Measurements from ENCODE around the gene MAZ.

MAZ gene

DNA sequence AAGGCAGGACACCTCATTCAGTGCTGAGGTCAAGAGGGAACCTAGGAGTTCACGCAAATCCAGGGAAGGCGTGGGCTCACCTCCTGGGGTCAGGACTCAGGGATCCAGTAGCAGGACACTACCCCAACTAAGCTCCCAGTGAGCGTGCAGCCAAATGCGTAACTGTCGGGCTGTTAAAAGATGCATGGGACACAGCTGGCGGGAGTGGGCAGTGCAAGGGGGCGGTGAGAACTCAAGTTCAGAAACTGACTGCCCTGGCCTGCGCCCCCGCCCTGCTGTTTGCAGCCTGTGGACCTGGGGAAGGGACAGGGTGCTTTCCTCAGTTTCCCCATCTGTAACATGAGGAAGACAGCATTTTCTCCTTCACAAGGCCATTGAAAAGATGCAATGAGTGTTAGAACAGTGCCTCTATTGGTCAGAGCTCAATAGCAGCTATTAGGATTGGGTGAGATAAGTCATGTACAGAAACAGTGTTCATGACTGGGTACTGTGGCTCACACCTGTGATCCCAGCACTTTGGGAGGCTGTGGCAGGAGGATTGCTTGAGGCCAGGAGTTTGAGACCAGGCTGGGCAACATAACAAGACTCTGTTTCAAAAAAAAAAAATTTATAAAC, 36.5 kb downstream of the MAZ start:
- TF ChIP-seq GATA2 (IDR thresholded peaks at IDR 0.05; ENCODE audit: low read depth, low read length) (no peak), GATA3 (IDR thresholded peaks at IDR 0.05; ENCODE audit: low read depth, low read length) (no peak)

- TF ChIP-seq GATA3 (IDR thresholded peaks at IDR 0.05; ENCODE audit: low read depth, low read length) (no peak), GATA2 (IDR thresholded peaks at IDR 0.05; ENCODE audit: low read depth, low read length) (no peak)
Measured at GRCh38 chr16:29843931-29844330, 37.6 kb downstream of the MAZ start.

DNA sequence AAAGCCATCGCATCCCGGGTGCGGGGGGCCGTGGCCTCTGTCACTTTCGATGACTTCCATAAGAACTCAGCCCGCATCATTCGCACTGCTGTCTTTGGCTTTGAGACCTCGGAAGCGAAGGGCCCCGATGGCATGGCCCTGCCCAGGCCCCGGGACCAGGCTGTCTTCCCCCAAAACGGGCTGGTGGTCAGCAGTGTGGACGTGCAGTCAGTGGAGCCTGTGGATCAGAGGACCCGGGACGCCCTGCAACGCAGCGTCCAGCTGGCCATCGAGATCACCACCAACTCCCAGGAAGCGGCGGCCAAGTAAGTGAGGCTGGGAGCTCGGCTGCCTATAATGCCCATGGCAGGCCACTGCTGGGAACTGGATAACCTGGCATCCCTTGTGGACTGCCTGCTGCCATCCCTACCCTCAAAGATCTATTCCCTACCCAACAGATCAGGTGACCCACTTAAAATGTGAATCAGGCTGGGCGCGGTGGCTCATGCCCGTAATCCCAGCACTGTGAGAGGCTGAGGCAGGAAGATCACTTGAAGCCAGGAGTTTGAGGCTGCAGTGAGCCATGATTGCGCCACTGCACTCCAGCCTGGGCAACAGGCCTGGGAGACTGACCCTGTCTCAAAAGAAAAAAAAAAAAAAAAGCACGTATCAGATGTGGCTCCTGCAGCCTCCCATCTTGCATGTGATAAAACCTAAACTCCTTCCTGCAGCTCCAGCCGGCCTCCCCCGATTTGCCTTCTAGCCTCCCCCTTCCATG, 38.4 kb downstream of the MAZ start:
- TF ChIP-seq GATA3 (IDR thresholded peaks at IDR 0.05; ENCODE audit: low read depth, low read length) (no peak), GATA2 (IDR thresholded peaks at IDR 0.05; ENCODE audit: low read depth, low read length) (no peak)

DNA sequence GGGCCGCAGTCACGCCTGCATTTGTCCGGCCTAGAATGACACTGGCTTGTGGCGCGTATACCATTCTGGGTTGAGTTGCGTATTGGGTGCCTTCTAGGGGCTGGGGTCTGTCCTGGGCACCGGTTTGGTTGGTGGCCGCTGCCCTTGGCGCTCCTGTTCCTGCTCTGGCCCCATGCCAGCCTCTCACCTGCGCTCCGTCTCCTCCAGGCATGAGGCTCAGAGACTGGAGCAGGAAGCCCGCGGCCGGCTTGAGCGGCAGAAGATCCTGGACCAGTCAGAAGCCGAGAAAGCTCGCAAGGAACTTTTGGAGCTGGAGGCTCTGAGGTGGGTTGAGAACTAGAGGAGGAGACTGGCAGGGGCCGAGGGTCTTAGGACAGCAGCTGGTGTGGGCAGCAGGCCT, 39.3 kb downstream of the MAZ start:
- TF ChIP-seq GATA3 (IDR thresholded peaks at IDR 0.05; ENCODE audit: low read depth, low read length), result no peak
- no peak for TF ChIP-seq GATA2 (IDR thresholded peaks at IDR 0.05; ENCODE audit: low read depth, low read length)

DNA sequence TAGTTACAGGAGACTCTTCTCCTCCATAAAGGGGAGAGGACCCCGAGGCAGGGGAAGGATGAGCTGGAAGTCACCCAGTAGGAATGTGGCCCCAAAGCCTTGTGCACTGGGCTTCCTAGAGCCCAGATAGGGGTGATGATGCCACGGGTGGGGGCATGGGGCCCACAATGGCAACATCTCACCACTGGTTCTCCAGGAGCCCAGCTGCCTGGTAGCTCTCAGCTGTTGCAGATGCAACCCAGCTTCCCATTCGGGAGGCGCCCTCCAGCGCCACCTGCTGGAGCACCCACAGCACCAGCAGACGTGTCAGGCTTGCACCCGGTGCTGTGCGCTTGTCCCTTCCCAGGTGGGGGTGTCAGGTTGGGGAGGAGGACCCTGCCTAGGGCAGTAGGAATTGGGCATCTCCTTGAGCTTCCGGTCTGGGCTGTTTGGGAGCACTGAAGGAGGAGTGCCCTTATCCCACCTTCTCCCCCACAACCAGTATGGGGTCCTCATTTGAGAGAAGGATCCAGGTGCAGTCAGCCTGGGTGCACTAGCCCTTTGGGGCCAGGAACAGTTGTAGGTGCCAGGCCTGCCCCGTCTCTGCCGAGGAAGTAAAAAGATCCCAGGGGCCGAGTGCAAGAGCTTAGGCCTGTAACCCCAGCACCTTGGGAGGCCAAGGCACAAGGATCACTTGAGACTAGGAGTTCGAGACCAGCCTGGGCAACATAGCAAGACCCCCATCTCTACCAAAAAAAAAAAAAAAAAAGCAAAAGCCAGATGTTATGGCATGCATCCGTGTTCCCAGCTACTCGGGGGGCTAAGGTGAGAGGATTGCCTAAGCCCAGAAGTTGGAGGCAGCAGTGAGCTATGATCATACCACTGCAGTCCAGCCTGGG, 42.3 kb downstream of the MAZ start:
- TF ChIP-seq GATA3 (IDR thresholded peaks at IDR 0.05; ENCODE audit: low read depth, low read length) (no peak), GATA2 (IDR thresholded peaks at IDR 0.05; ENCODE audit: low read depth, low read length) (no peak)

- TF ChIP-seq GATA3 (IDR thresholded peaks at IDR 0.05; ENCODE audit: low read depth, low read length) (no peak), GATA2 (IDR thresholded peaks at IDR 0.05; ENCODE audit: low read depth, low read length) (no peak)
Measured at GRCh38 chr16:29849505-29849904, 43.2 kb downstream of the MAZ start.

- TF ChIP-seq GATA2 (IDR thresholded peaks at IDR 0.05; ENCODE audit: low read depth, low read length) (no peak), GATA3 (IDR thresholded peaks at IDR 0.05; ENCODE audit: low read depth, low read length) (no peak)
Measured at GRCh38 chr16:29850998-29851397, 44.7 kb downstream of the MAZ start.

DNA sequence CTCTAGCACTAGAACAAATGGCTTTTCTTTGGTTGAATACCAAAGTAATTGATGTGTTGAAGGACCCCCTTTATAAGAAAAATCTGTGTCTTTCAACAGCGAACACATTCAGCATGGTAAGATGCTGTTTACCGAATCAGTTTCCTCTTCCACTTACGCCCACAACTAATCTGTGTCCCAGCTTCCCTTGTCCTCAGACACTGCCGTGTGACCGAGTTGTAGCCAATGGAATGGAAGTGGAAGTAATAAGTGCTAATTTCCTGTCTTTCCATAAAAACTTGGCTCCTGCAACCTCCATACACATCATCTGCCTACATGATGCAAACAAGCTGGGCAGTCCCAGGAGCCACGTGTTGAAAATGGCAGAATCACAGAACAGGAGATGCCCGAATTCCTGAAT, 46.3 kb downstream of the MAZ start:
- no peak for TF ChIP-seq GATA2 (IDR thresholded peaks at IDR 0.05; ENCODE audit: low read depth, low read length)
- no peak for TF ChIP-seq GATA3 (IDR thresholded peaks at IDR 0.05; ENCODE audit: low read depth, low read length)

DNA sequence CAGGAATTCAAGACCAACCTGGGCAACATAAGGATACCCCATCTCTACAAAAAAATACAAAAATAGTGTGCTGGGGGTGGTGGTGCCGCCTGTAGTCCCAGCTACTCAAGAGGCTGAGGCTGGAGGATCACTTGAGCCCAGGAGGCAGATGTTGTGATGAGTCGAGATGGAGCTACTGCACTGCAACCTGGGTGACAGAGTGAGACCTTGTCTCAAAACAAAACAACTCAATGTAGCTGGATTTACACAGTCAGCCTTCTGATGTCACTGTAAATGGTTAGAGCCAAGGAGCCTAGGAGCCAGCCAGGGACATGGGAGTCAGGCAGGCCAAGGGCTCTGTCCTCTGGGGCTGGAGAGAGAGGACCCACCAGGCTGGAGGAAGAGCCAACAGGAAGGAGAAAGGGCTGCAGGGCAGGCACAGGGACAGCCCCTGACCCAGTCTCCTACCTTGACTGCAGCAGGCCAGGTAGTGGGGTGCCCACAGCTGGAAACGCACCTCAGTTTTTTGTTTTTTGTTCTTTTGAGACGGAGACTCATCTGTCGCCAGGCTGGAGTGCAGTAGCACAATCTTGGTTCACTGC, 48.3 kb downstream of the MAZ start:
- TF ChIP-seq GATA3 (IDR thresholded peaks at IDR 0.05; ENCODE audit: low read depth, low read length) (no peak), GATA2 (IDR thresholded peaks at IDR 0.05; ENCODE audit: low read depth, low read length) (no peak)

- TF ChIP-seq GATA3 (IDR thresholded peaks at IDR 0.05; ENCODE audit: low read depth, low read length) (no peak), GATA2 (IDR thresholded peaks at IDR 0.05; ENCODE audit: low read depth, low read length) (no peak)
Measured at GRCh38 chr16:29857133-29857760, 50.9 kb downstream of the MAZ start.

DNA sequence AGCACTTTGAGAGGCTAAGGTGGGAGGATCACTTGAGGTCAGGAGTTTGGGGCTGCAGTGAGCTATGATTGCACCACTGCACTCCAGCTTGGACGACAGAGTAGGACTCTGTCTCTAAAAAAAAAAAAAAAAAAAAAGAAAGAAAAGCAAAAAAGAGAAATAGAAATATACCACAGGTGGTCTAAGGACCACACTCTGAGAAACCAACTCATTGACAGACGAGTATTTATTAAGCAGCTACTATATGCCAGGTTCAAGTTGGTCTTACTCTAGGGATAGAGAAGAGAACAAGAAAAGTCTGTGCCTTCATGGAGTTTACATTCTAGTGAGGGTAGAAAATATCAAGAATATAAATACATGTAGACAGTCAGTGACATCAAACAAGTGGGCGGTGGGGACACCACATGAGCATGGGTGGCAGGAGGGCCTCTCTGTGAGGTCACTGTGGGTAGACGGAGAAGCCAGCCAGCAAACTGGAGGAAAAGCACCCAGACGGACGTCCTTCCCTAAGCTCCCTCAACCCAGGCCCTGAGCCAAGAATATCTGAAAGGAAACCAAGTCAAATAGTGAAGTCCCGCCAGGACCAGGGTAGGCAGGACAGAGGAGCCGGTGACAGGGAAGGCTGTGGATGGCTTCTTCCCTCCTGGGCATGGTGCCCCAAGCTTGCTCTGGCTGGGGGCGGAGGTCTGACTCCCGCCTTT, 52.0 kb downstream of the MAZ start:
- TF ChIP-seq GATA2 (IDR thresholded peaks at IDR 0.05; ENCODE audit: low read depth, low read length), result no peak
- TF ChIP-seq GATA3 (IDR thresholded peaks at IDR 0.05; ENCODE audit: low read depth, low read length), result no peak

DNA sequence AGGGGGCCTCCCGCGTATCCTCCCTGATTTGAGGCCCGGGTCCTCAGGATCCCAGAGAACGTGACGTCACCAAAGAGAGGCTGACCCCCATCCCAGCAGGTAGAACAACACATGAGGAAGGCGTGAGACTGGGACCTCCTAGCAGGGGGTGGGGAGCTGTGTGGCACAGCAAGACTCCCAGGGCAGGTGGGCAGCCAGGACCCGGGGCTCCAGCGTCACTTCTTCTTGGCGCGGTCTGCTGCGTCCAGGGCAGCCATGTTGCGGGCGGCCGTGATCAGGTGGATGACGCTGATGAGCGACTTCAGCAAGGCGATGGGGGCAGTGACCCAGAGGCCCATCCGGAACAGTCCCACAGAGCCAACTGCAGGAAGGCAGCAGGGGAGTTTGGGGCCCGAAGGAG, 52.6 kb downstream of the MAZ start:
- no peak for TF ChIP-seq GATA3 (IDR thresholded peaks at IDR 0.05; ENCODE audit: low read depth, low read length)
- no peak for TF ChIP-seq GATA2 (IDR thresholded peaks at IDR 0.05; ENCODE audit: low read depth, low read length)

- no peak for TF ChIP-seq GATA3 (IDR thresholded peaks at IDR 0.05; ENCODE audit: low read depth, low read length)
- no peak for TF ChIP-seq GATA2 (IDR thresholded peaks at IDR 0.05; ENCODE audit: low read depth, low read length)
Measured at GRCh38 chr16:29860218-29860617, 53.9 kb downstream of the MAZ start.

All from SH-SY5Y (cell line).